HEK293T (cell line): Measurements from ENCODE around the gene SLC34A1.
"Not testable (repeated sequence)": the region's sequence is repeated elsewhere in the genome, so short reads cannot be mapped to it uniquely, and the experiment has no call there.

Experiments used
- BHLHE40 ChIP-seq: fragments of 450-650 bp; IDR thresholded peaks from 2 replicates; pipeline ENCODE4 v1.6.1; 2016; ENCODE audit warnings: mild to moderate bottlenecking, moderate library complexity, borderline replicate concordance
- CTBP1 ChIP-seq: fragments of 450-650 bp; IDR thresholded peaks from 2 replicates; pipeline ENCODE4 v1.6.1; 2016; ENCODE audit warnings: borderline replicate concordance
- ELF4 ChIP-seq: fragments of 450-650 bp; IDR thresholded peaks from 2 replicates; pipeline ENCODE4 v1.6.1; 2017; ENCODE audit warnings: antibody characterized with exemption
- FOXK2 ChIP-seq: fragments of 450-650 bp; IDR thresholded peaks from 2 replicates; pipeline ENCODE4 v1.6.1; 2016; ENCODE audit warnings: mild to moderate bottlenecking
- FOXM1 ChIP-seq: fragments of 450-650 bp; IDR thresholded peaks from 2 replicates; pipeline ENCODE4 v1.6.1; 2017; ENCODE audit warnings: mild to moderate bottlenecking, borderline replicate concordance
- HDGF ChIP-seq: fragments of 450-650 bp; IDR thresholded peaks from 2 replicates; pipeline ENCODE4 v1.6.1; 2017; ENCODE audit warnings: antibody characterized with exemption, borderline replicate concordance
- L3MBTL2 ChIP-seq: fragments of 450-650 bp; conservative IDR thresholded peaks from 2 replicates; pipeline ENCODE4 v1.6.1; 2016; ENCODE audit warnings: mild to moderate bottlenecking
- NFRKB ChIP-seq: fragments of 450-650 bp; IDR thresholded peaks from 2 replicates; pipeline ENCODE4 v1.6.1; 2016; ENCODE audit warnings: mild to moderate bottlenecking, moderate library complexity
- SP1 ChIP-seq: fragments of 450-650 bp; IDR thresholded peaks from 2 replicates; pipeline ENCODE4 v1.6.1; 2017
- SUZ12 ChIP-seq: fragments of 450-650 bp; IDR thresholded peaks from 2 replicates; pipeline ENCODE4 v1.6.1; 2016; ENCODE audit warnings: mild to moderate bottlenecking
- TARDBP ChIP-seq: fragments of 450-650 bp; IDR thresholded peaks from 2 replicates; pipeline ENCODE4 v1.6.1; 2016
- ZNF384 ChIP-seq: fragments of 450-650 bp; IDR thresholded peaks from 2 replicates; pipeline ENCODE4 v1.6.1; 2016
- TF ChIP-seq, protein P1 (sequence below): fragments of 450-650 bp; IDR thresholded peaks from 2 replicates; pipeline ENCODE4 v1.6.1; 2016

- TF ChIP-seq ZNF384, CTBP1, BHLHE40, FOXK2, ELF4, FOXM1, HDGF, NFRKB, SP1, TARDBP, L3MBTL2, SUZ12: not testable (repeated sequence)
- TF ChIP-seq, protein P1, sequence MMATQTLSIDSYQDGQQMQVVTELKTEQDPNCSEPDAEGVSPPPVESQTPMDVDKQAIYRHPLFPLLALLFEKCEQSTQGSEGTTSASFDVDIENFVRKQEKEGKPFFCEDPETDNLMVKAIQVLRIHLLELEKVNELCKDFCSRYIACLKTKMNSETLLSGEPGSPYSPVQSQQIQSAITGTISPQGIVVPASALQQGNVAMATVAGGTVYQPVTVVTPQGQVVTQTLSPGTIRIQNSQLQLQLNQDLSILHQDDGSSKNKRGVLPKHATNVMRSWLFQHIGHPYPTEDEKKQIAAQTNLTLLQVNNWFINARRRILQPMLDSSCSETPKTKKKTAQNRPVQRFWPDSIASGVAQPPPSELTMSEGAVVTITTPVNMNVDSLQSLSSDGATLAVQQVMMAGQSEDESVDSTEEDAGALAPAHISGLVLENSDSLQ: not testable (repeated sequence)
These were observed 23.5 kb upstream of the SLC34A1 start for GRCh38 chr5:177360740-177361139.
